ENCODE measurements around the gene GIT1.
A peak's percentile ranks its signal among the peaks of the same experiment; 100 is the strongest.

The GIT1 gene, protein sequence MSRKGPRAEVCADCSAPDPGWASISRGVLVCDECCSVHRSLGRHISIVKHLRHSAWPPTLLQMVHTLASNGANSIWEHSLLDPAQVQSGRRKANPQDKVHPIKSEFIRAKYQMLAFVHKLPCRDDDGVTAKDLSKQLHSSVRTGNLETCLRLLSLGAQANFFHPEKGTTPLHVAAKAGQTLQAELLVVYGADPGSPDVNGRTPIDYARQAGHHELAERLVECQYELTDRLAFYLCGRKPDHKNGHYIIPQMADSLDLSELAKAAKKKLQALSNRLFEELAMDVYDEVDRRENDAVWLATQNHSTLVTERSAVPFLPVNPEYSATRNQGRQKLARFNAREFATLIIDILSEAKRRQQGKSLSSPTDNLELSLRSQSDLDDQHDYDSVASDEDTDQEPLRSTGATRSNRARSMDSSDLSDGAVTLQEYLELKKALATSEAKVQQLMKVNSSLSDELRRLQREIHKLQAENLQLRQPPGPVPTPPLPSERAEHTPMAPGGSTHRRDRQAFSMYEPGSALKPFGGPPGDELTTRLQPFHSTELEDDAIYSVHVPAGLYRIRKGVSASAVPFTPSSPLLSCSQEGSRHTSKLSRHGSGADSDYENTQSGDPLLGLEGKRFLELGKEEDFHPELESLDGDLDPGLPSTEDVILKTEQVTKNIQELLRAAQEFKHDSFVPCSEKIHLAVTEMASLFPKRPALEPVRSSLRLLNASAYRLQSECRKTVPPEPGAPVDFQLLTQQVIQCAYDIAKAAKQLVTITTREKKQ

DNA sequence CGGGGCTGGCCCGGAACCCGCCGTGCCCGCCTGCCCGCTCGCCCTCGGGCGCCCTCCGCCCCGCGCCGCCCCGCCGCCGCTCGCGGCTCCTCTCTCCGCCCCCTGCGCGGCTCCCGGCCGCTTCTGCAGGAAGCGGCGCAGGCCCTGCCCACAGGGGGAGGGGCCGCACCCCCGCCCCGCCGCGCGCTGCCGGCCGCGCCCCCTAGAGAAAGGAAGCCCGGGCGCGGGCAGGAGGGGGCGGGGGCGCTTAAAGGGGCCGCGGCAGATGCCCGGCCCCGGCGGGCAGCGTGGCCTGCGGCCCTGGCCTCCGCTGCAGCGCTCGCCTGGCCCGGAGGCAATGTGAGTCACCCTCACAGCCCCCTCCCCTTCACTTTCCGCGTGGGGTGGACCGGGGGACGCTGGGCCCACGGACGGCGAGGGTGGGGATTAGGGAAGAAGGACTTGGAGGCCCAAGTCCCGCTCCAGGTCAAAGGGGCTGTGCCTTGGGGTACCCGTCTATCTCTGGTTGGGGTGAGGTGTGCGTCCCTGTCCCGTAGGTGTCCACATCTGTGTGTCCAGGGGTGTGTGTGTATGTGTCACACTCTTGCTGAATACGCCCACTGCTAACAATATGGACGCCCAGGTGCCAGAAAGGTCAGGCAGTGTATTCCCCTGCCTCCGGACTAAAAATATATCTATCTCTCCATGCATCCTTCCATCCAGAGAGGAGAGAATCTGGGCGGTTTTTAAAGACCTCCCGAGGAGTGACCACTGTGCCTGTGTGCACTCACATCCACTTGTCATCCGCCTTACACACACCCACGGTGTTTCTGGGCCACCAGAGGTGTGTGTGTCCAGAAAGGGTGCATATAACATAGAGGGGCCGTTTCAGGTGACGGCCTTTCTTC, at the start of gene GIT1:
TSS of gene GIT1 (minus strand) at position 125 of the 887 bp plus-strand sequence. CDS start 270 bp downstream, outside the sequence.
- DNase-seq: peak; percentile 56 to 83 (median 74)

- no peak for DNase-seq
These were observed 44.4 kb upstream of the GIT1 start for GRCh38 chr17:29633886-29634285.

DNA sequence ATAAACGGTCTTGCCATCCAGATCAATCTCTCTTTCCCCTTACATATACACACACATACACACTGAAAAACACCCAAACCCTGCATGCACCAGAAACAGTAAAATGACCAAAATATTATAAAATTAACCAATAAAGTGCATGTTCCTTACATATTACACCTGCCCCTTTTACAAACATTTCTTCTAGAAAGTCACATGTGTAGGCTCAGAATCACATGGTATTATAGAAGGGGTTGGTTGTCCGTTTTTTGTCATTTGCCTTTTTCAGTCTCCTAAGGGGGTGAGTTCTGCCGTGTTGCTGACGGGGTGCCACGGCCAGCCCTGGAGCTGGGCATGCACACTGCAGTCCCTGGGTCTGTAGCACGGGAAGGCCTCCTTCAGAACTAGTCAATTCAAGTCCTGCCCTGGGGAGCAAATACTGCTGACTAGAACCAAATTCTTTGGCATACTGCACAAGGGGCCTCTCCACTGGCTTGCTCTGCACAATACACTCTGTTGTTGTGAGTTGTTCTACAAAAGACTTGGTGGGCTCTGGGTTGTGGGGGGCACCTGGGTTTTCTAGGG, 41.3 kb upstream of the GIT1 start:
- no peak for DNase-seq

GRCh38 chr17:29629839-29630238, 40.4 kb upstream of the GIT1 start:
- no peak for DNase-seq

- DNase-seq: no peak
These were observed 39.2 kb upstream of the GIT1 start for GRCh38 chr17:29628644-29629043.

- DNase-seq: no peak
These were observed 38.5 kb upstream of the GIT1 start for GRCh38 chr17:29627951-29628350.

DNA sequence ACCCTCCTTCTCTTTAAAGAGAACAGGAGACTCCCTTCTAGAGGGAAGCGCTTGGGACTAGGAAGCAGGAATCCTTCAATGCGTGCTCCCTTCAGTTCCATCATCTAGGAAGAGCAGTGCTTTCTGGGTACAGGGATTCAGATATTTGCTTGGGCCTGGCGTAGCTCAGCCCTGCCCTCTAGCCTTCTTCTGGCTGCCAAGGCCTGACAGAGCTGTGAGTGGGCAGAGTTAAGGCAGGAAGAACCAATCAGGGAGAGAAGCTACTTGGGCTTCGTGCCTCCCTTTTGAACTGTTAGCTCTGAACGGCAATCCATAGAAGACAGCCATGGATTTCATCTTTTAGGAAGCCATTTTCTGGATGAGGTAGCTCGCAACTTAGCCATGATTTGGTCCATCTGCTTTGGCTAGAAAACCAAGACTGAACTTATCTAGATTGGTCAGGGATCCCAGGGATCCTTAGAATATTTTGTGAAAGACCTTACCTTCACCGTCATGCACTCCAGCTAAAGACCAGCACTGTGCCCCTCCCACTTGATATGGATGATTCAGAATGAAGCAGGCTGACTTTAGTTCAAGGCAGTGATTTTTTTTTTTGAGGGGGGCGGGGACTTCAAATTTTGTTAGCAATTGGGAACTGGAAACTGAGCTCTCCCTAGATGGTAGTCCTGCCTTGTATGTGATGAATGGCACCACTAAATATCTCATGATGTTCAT, 35.7 kb upstream of the GIT1 start:
- DNase-seq: no peak

GRCh38 chr17:29624586-29624985, 35.1 kb upstream of the GIT1 start:
- DNase-seq: no peak

DNA sequence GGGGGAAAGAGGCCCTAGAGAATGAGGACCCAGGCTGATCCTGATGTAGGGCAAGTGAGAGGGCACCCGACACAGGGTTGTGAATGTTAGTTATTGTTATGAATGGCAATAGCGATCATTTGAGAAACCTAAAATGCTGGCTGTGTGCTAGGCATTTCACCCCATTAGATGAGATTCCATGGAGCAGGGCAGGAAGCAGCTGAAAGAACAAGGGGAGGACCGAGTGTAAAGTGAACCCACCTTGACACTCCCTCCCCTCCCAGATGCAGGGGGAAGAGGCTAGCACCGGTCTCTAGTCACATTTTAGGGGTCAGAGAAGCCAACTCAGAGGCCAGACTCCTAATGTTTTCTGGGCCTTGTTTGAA, 33.8 kb upstream of the GIT1 start:
- no peak for DNase-seq

GRCh38 chr17:29622337-29623282, 33.2 kb upstream of the GIT1 start, which contains the start of gene CORO6:
CORO6 (minus strand) TSS chr17:29622912; CDS start chr17:29621421, 1,491 bp downstream.
- peak; percentile 26 to 54 (median 40) for DNase-seq

GRCh38 chr17:29621751-29622194, 32.3 kb upstream of the GIT1 start:
- no peak for DNase-seq

DNA sequence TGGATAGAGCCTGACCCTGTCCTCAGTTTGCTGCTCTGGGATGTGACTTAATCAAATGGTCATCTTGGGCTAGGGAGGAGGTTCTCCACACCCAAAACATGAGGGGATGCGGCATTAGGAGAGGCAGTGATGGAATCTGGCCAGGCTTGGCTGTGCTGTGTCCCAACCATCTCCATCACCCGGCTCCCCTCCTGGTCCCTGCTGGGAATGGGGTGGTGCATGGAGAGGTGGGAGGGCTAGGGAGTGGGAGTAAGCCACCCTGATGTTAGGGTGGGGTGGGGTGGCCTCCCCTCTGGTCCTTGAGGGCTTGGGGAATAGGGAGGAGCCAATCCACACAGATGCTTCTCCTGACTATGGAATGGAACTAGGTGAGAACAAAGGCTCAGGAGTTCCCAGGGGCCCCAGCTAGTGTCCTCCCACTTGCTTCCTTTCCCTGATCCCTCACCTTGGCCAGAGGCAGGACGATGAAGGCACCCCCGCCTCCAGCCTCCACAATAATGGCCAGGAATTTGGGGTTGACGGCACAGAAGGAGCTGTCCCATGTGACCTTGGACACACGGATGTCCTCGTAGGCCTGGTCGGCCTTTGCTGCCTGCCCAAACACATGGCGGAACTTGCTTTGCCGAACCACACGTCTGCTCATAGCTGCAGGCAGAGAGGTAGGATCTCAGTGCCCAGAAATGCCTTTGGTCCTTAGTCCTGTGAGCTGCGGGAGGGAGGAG, 31.5 kb upstream of the GIT1 start:
- DNase-seq: no peak

GRCh38 chr17:29620271-29620670, 30.8 kb upstream of the GIT1 start:
- DNase-seq: no peak

DNA sequence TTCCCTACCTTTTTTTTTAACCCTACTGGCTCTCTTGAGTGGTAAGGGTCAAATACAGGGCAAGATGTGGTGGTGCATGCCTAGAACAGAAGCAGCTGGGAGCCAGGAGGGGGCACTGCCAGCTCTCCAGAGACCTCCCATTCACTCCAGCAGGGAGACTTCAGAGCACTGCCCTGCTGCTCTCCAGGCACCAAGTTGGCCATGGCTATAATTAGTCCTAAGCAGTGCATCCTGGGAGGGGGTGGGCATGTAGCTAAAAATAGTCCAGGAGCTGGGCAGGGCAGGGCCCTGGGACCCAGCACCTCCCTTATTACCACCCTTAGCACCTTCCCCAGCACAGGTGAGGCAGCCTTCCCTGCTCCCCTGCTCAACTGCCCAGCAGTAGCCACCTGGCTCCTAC, 29.8 kb upstream of the GIT1 start:
- no peak for DNase-seq

- no peak for DNase-seq
These were observed 29.0 kb upstream of the GIT1 start for GRCh38 chr17:29618272-29619065.

- DNase-seq: peak; percentile 69 to 78 (median 74)
These were observed 28.2 kb upstream of the GIT1 start for GRCh38 chr17:29617481-29618271.

- peak; percentile 81 to 87 (median 83) for DNase-seq
These were observed 27.7 kb upstream of the GIT1 start for GRCh38 chr17:29617125-29617480.

- DNase-seq: no peak
These were observed 27.0 kb upstream of the GIT1 start for GRCh38 chr17:29616300-29617048.
